BLaER1 (cell line): ENCODE measurements around the gene MTCH1.

Experiments used
- H3K27ac ChIP-seq: shearing (Covaris generic); formaldehyde crosslinking; 2 replicates; pipeline ENCODE4 v1.8.1; 2022
- H3K27me3 ChIP-seq: shearing (Covaris generic); formaldehyde crosslinking; 2 replicates; pipeline ENCODE4 v1.8.1; 2022
- H3K36me3 ChIP-seq: shearing (Covaris generic); formaldehyde crosslinking; 2 replicates; pipeline ENCODE4 v1.8.1; 2022
- H3K4me1 ChIP-seq: shearing (Covaris generic); formaldehyde crosslinking; 2 replicates; pipeline ENCODE4 v1.8.1; 2022
- H3K4me2 ChIP-seq: shearing (Covaris generic); formaldehyde crosslinking; 2 replicates; pipeline ENCODE4 v1.8.1; 2022
- H3K4me3 ChIP-seq: shearing (Covaris generic); formaldehyde crosslinking; 2 replicates; pipeline ENCODE4 v1.8.1; 2022
- H3K9ac ChIP-seq: shearing (Covaris generic); formaldehyde crosslinking; 2 replicates; pipeline ENCODE4 v1.8.1; 2022
- H3K9me3 ChIP-seq: shearing (Covaris generic); formaldehyde crosslinking; 2 replicates; pipeline ENCODE4 v1.8.1; 2022
- H4K20me1 ChIP-seq: shearing (Covaris generic); formaldehyde crosslinking; 2 replicates; pipeline ENCODE4 v1.8.1; 2022
- Cebpa-rat ChIP-seq: shearing (Covaris generic); IDR thresholded peaks from 2 replicates; pipeline ENCODE4 v1.8.1; 2022

Gene MTCH1

DNA sequence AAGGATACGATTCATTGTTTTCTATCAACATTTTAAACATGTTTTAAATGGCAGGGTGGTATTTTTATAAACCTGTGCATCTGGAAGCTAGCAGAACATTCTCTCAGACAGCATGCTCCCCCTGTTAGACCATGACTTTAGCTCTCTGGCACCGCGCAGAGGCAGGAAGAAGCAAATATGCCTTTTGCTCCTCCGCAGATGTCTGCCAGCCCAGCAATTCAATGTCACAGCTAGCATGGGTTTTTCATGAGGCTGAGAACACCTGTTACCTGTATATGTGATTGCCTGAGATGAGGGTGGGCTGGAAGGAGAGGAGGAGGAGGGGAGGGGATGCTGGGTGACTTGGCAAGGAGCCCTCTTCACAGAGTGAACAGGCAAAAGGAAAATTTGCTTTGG is 6.7 kb downstream of the MTCH1 start:
- Histone ChIP-seq H3K4me2 (peak overlapping the region; percentile 17; the same call in 1 of the 2 replicates), H3K27ac (no peak overlapping the region), H3K36me3 (peaks cover 82% of the 10 kb centered on the region), H3K9ac (peak overlapping the region; percentile 23; the same call in 1 of the 2 replicates), H3K9me3 (no peaks in the 10 kb centered on the region), H3K27me3 (no peaks in the 10 kb centered on the region), H3K4me1 (peaks cover 82% of the 10 kb centered on the region), H3K4me3 (no peak overlapping the region), H4K20me1 (peaks cover 100% of the 10 kb centered on the region)
- TF ChIP-seq Cebpa-rat: no peak

DNA sequence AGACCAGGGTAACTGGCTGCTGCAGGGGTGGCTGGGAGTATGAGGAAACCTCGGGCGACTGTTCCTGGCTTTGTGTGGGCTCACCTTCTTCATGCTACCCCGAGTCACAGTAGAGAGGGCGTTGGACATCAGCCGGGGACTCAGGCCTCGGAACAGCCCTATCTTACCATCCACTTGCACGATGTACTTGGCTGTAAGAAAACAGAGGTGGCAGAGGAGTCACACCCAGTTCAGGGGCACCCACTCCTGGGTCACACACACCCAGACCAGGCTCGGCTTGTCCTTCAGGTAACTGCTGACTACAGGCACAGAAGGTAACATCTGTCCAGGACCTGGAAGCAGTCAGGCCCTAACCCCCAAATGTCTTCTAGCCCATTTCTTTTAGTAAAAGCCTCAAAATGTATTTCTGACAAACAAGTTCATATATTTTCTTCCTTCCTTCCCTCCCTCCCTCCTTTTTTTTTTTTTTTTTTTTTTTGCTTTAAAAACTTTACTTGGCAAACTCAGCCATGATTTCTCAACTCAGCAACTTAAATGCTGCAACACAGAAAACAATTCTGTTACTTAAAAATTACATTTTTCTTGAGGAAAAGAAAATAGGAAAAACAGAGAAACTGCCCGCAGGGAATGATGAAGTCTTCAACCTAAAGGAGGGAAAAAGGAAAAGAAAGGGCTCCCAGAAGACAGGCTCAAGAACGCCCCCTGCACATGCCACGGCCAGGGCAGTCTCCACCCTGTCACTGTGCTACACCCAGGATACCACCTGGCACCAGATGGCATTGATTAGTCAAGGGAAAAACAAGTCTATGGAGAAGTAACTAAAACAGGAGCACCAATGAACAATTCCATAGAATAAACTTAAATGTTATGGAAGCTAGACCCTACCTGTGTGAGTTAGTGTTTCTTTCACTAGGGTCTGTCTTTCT is 7.3 kb downstream of the MTCH1 start:
- Histone ChIP-seq H3K4me2 (no peak overlapping the region), H3K9ac (no peak overlapping the region; the same call in 1 of the 2 replicates), H3K9me3 (no peaks in the 10 kb centered on the region), H3K4me3 (no peak overlapping the region), H3K27me3 (no peaks in the 10 kb centered on the region), H3K27ac (no peak overlapping the region), H4K20me1 (peaks cover 100% of the 10 kb centered on the region), H3K4me1 (peaks cover 82% of the 10 kb centered on the region), H3K36me3 (peaks cover 89% of the 10 kb centered on the region)
- no peak for TF ChIP-seq Cebpa-rat

DNA sequence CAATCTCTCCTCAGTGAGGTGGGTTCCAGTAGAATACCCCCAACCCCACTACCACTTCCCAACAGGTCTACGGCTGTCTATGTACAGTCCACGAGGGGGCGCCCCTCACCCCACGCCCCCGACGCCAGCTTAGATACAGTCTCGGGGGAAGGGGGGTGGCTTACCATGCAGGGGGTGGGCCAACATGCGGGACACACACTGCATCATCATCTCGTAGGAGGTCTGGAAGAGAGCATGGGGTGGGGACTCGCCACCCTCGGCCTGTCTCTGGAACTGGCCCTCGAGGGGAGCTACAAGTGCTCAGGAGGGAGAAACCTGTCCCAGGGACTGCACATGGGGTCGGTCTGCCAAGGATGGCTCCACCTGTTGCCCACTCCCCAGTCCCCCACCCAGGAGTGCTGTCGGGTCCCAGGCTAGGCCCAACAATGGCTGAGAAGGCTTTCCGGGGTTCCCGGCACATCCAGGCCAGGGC is 8.5 kb downstream of the MTCH1 start:
- H3K9me3 ChIP-seq: no peaks in the 10 kb centered on the region
- no peak for TF ChIP-seq Cebpa-rat
- no peak overlapping the region for H3K4me3 ChIP-seq
- H3K4me2 ChIP-seq: no peak overlapping the region
- H3K27ac ChIP-seq: no peak overlapping the region
- H4K20me1 ChIP-seq: peaks cover 100% of the 10 kb centered on the region
- H3K4me1 ChIP-seq: peaks cover 82% of the 10 kb centered on the region
- no peaks in the 10 kb centered on the region for H3K27me3 ChIP-seq
- peaks cover 93% of the 10 kb centered on the region for H3K36me3 ChIP-seq
- no peak overlapping the region for H3K9ac ChIP-seq

DNA sequence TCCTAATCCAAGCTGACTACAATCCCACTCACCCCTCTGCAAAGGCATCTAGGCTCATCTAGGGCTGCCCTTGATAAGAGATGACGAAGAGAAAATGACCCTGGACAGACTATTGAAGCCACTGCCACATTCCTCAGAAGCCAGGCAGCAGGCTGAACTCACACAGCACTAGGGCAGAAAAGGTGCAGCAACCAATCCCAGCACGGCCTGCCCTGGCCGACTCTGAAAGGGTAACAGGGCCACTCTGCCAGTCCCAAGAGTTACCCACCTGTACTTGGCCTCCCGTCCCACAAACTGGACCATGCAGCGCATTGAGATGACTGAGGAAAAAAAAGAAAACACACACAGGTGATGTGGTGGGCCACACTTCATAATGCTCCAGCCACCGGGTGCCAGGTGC is 9.1 kb downstream of the MTCH1 start:
- Histone ChIP-seq H3K27me3 (no peaks in the 10 kb centered on the region), H3K4me1 (peaks cover 84% of the 10 kb centered on the region), H3K4me3 (no peak overlapping the region), H4K20me1 (peaks cover 100% of the 10 kb centered on the region), H3K9me3 (no peaks in the 10 kb centered on the region), H3K4me2 (no peak overlapping the region), H3K36me3 (peaks cover 94% of the 10 kb centered on the region), H3K27ac (no peak overlapping the region), H3K9ac (no peak overlapping the region)
- TF ChIP-seq Cebpa-rat: no peak

DNA sequence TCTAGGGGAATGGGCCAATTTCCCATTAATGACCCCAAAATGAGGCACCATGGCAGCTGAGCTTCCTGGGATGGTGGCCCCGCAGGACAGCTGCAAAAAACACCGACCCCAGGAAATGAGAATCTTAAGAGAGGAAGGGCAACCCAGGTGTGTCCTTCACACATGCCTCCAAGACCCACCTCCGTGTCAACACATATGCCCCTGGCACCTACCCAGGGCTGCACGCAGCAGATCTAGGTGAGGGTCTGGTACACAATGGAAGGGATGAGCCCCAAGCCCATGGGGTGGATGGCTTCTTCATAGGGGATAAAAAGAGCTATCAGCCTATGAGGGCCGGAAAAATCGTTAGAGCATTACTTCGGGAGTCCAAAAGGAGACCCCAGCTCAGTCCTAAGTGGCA is 9.5 kb downstream of the MTCH1 start:
- Histone ChIP-seq H3K4me1 (peaks cover 84% of the 10 kb centered on the region), H3K27me3 (no peaks in the 10 kb centered on the region), H4K20me1 (peaks cover 100% of the 10 kb centered on the region), H3K9me3 (no peaks in the 10 kb centered on the region), H3K4me3 (no peak overlapping the region), H3K9ac (no peak overlapping the region), H3K36me3 (peaks cover 94% of the 10 kb centered on the region), H3K4me2 (no peak overlapping the region), H3K27ac (no peak overlapping the region)
- TF ChIP-seq Cebpa-rat: no peak

DNA sequence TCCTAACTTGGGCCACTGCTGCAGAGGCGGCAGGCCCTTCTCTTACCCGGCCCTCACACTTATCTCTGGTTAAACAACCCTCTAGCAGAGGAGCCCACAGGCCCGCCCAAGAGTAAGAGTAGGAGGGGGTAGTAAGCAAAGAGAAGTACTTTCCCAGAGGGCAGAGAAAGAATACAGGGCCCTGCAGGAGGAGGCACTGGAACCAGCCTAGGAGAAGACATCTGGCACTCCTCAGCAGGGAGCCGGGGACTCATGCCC is 10.1 kb downstream of the MTCH1 start:
- no peak for TF ChIP-seq Cebpa-rat
- no peaks in the 10 kb centered on the region for H3K9me3 ChIP-seq
- peaks cover 94% of the 10 kb centered on the region for H3K36me3 ChIP-seq
- no peaks in the 10 kb centered on the region for H3K27me3 ChIP-seq
- no peak overlapping the region for H3K4me2 ChIP-seq
- peaks cover 100% of the 10 kb centered on the region for H4K20me1 ChIP-seq
- peaks cover 82% of the 10 kb centered on the region for H3K4me1 ChIP-seq
- H3K4me3 ChIP-seq: no peak overlapping the region
- no peak overlapping the region for H3K9ac ChIP-seq
- H3K27ac ChIP-seq: no peak overlapping the region; the same call in 1 of the 2 replicates

DNA sequence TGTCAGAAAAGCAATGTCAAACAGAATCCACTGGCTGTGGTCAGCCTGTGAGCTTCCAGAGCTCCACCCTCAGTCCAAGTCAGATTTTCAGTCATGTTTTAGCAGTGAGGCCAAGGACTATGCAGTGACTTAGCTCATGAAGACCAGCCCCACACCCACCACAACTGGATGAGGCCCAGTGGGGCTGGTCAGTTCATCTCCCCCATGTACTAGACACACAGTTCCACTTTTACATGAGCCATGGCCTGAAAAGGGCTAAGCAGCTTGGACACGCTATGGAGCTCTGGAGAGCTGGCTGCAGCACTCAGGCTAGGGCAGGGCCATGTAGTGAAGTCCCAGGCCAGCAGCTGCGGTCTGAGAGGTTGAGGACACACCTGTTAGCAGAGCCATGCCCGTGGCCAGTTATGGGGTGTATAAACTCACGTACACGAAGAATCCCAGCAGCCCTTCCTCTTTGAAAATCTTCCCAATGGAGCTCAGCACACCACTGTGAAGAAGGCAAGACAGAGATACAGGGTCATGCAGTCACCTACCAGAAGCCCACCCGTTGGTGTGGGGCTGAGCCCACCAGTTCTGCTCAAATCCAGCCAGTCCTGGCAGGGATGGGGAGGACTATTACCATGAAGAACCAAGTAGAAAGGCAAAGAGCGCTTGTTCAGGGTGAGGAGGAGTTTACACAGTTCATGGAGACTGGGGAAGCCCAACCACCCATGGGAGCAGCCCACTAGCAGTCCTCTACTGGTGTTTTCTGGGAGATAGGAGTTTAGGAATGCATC is 10.6 kb downstream of the MTCH1 start:
- peaks cover 77% of the 10 kb centered on the region for H3K4me1 ChIP-seq
- peak overlapping the region; percentile 35; the same call in 1 of the 2 replicates for H3K4me2 ChIP-seq
- peaks cover 94% of the 10 kb centered on the region for H3K36me3 ChIP-seq
- no peaks in the 10 kb centered on the region for H3K9me3 ChIP-seq
- H4K20me1 ChIP-seq: peaks cover 99% of the 10 kb centered on the region
- H3K27ac ChIP-seq: peak overlapping the region; percentile 12; the same call in 1 of the 2 replicates
- H3K27me3 ChIP-seq: no peaks in the 10 kb centered on the region
- no peak for TF ChIP-seq Cebpa-rat
- no peak overlapping the region for H3K4me3 ChIP-seq
- 0 out of 2 replicates have a peak overlapping the region, but pooled peaks have one; percentile 31 for H3K9ac ChIP-seq

DNA sequence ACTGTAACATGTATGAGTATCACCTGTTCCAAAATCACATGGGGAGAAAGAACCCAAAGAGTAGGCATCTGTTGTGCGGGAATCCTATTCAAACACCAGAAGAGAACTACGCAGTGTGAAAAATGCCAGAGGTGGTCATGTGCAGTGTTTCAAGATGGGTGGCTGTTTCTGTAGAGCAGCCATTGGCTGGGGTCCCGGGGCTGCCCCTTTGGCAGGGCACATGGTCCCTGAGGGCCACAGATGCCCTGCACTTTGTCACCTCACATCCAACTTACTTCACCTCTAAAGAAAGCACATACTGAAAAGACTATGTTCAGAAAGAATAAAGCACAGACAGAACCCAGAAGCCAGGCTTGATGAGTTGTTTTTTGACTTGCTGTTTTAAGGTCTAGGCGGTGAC is 12.3 kb downstream of the MTCH1 start:
- Histone ChIP-seq H3K4me1 (peaks cover 60% of the 10 kb centered on the region), H3K4me3 (no peak overlapping the region), H3K27me3 (no peaks in the 10 kb centered on the region), H3K36me3 (peaks cover 100% of the 10 kb centered on the region), H3K9me3 (no peaks in the 10 kb centered on the region), H3K27ac (no peak overlapping the region), H4K20me1 (peaks cover 96% of the 10 kb centered on the region), H3K9ac (no peak overlapping the region), H3K4me2 (no peak overlapping the region)
- TF ChIP-seq Cebpa-rat: no peak

DNA sequence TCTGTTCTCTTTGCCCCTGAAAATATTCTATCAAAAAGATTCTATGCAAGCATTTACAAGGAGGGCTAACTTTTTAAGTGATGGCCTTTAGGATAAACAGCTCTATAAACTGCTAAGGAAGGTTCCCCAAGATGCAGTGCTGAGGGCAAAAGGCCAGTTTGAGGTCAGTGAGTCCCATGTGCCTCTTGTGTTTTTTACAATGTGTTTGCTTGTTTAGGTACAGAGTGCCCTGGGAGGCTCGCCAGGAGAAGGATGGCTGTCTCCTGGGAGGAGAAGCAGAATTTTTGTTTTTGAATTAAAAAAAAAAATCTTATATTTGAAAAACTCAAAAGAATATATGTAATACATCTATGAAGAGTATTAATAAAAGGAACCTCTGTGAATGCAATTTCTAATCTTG is 12.8 kb downstream of the MTCH1 start:
- Histone ChIP-seq H3K27ac (no peak overlapping the region), H3K9ac (no peak overlapping the region), H3K9me3 (no peaks in the 10 kb centered on the region), H3K4me1 (peaks cover 59% of the 10 kb centered on the region), H4K20me1 (peaks cover 96% of the 10 kb centered on the region), H3K4me3 (no peak overlapping the region), H3K27me3 (no peaks in the 10 kb centered on the region), H3K36me3 (peaks cover 100% of the 10 kb centered on the region), H3K4me2 (peak overlapping the region; percentile 64; the same call in 1 of the 2 replicates)
- no peak for TF ChIP-seq Cebpa-rat
